Measurements from ENCODE around the gene FBL.
A peak's percentile ranks its signal among the peaks of the same experiment; 100 is the strongest.
"Not testable (repeated sequence)": the region's sequence is repeated elsewhere in the genome, so short reads cannot be mapped to it uniquely, and the experiment has no call there.

FBL gene

GRCh38 chr19:39825531-39826076 lies 20.6 kb downstream of the FBL start:
- H3K4me3 ChIP-seq (ENCODE audit: low read depth, low read length): no peak overlapping the region

GRCh38 chr19:39825093-39825463 lies 21.1 kb downstream of the FBL start:
- peak overlapping the region; percentile 37 for H3K4me3 ChIP-seq (ENCODE audit: low read depth, low read length)

GRCh38 chr19:39824143-39825092 lies 21.8 kb downstream of the FBL start:
- peak overlapping the region; percentile 88 for H3K4me3 ChIP-seq (ENCODE audit: low read depth, low read length)

- peak overlapping the region; percentile 88 for H3K4me3 ChIP-seq (ENCODE audit: low read depth, low read length)
Measured at GRCh38 chr19:39823686-39824085, 22.5 kb downstream of the FBL start.

GRCh38 chr19:39820696-39821095 lies 25.5 kb downstream of the FBL start:
- H3K4me3 ChIP-seq (ENCODE audit: low read depth, low read length): no peak overlapping the region

- H3K4me3 ChIP-seq (ENCODE audit: low read depth, low read length): no peak overlapping the region
Measured at GRCh38 chr19:39819786-39820185, 26.4 kb downstream of the FBL start.

- H3K4me3 ChIP-seq (ENCODE audit: low read depth, low read length): no peak overlapping the region
Measured at GRCh38 chr19:39818626-39819097, 27.5 kb downstream of the FBL start.

- no peak overlapping the region for H3K4me3 ChIP-seq (ENCODE audit: low read depth, low read length)
Measured at GRCh38 chr19:39817888-39818561, 28.2 kb downstream of the FBL start.

GRCh38 chr19:39816287-39817048 lies 29.7 kb downstream of the FBL start:
- H3K4me3 ChIP-seq (ENCODE audit: low read depth, low read length): no peak overlapping the region

- no peak overlapping the region for H3K4me3 ChIP-seq (ENCODE audit: low read depth, low read length)
Measured at GRCh38 chr19:39814595-39814994, 31.6 kb downstream of the FBL start.

GRCh38 chr19:39814111-39814510 lies 32.1 kb downstream of the FBL start:
- not testable (repeated sequence) for H3K4me3 ChIP-seq (ENCODE audit: low read depth, low read length)

- no peak overlapping the region for H3K4me3 ChIP-seq (ENCODE audit: low read depth, low read length)
Measured at GRCh38 chr19:39813264-39813993, 32.8 kb downstream of the FBL start.

- no peak overlapping the region for H3K4me3 ChIP-seq (ENCODE audit: low read depth, low read length)
Measured at GRCh38 chr19:39811064-39811463, 35.1 kb downstream of the FBL start.

- H3K4me3 ChIP-seq (ENCODE audit: low read depth, low read length): no peak overlapping the region
Measured at GRCh38 chr19:39810424-39810823, 35.8 kb downstream of the FBL start.

GRCh38 chr19:39809368-39809767 lies 36.8 kb downstream of the FBL start:
- no peak overlapping the region for H3K4me3 ChIP-seq (ENCODE audit: low read depth, low read length)

GRCh38 chr19:39808688-39809087 lies 37.5 kb downstream of the FBL start:
- not testable (repeated sequence) for H3K4me3 ChIP-seq (ENCODE audit: low read depth, low read length)

- H3K4me3 ChIP-seq (ENCODE audit: low read depth, low read length): no peak overlapping the region
Measured at GRCh38 chr19:39807846-39808364, 38.3 kb downstream of the FBL start.

- H3K4me3 ChIP-seq (ENCODE audit: low read depth, low read length): no peak overlapping the region
Measured at GRCh38 chr19:39805104-39805503, 41.1 kb downstream of the FBL start.

GRCh38 chr19:39802958-39803357 lies 43.2 kb downstream of the FBL start:
- H3K4me3 ChIP-seq (ENCODE audit: low read depth, low read length): no peak overlapping the region

- no peak overlapping the region for H3K4me3 ChIP-seq (ENCODE audit: low read depth, low read length)
Measured at GRCh38 chr19:39797083-39797482, 49.1 kb downstream of the FBL start.
